ENCODE results near the gene CLEC4M. TPM values are rescaled to one million over a fixed set of nuclear protein-coding genes. Genes with fewer than 3 reads are reported as not detected.
A peak's percentile ranks its signal among the peaks of the same experiment; 100 is the strongest.

CLEC4M gene
- total and polyA plus RNA-seq, 9 donors: 0.65 to 19.8 (median 3.6) TPM

DNA sequence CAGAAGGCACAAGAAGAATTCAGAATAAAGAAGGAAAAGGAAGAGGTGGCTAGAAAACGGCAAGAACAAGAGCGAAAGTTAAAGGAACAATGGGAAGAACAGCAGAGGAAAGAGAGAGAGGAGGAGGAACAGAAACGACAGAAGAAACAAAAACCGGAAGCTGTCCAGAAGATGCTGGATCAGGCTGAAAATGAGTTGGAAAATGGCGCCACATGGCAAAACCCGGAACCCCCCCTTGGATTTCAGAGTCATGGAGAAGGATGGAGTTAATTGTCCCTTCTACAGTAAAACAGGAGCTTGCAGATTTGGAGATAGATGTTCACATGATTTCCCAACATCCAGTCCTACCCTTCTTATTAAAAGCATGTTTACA, 22.4 kb upstream of the CLEC4M start:
- Histone ChIP-seq H3K27ac (no peak overlapping the region), H3K9me3 (no peaks in the 10 kb centered on the region), H3K4me1 (ENCODE audit: insufficient read depth) (no peaks in the 10 kb centered on the region), H3K27me3 (no peaks in the 10 kb centered on the region), H3K4me3 (no peak overlapping the region), H3K36me3 (no peaks in the 10 kb centered on the region)
- TF ChIP-seq, protein P1, sequence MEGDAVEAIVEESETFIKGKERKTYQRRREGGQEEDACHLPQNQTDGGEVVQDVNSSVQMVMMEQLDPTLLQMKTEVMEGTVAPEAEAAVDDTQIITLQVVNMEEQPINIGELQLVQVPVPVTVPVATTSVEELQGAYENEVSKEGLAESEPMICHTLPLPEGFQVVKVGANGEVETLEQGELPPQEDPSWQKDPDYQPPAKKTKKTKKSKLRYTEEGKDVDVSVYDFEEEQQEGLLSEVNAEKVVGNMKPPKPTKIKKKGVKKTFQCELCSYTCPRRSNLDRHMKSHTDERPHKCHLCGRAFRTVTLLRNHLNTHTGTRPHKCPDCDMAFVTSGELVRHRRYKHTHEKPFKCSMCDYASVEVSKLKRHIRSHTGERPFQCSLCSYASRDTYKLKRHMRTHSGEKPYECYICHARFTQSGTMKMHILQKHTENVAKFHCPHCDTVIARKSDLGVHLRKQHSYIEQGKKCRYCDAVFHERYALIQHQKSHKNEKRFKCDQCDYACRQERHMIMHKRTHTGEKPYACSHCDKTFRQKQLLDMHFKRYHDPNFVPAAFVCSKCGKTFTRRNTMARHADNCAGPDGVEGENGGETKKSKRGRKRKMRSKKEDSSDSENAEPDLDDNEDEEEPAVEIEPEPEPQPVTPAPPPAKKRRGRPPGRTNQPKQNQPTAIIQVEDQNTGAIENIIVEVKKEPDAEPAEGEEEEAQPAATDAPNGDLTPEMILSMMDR (IDR thresholded peaks at IDR 0.05): no peak
- TF ChIP-seq POLR2A (IDR thresholded peaks at IDR 0.05) (no peak), EP300 (IDR thresholded peaks at IDR 0.05) (no peak)
- intact Hi-C loops (cut with DNase I): no loop called here
- 79 to 87% (median 79%) methylated on average over 6 of the region's 6 CpGs for WGBS, 3 donors
- no peak for DNase-seq

DNA sequence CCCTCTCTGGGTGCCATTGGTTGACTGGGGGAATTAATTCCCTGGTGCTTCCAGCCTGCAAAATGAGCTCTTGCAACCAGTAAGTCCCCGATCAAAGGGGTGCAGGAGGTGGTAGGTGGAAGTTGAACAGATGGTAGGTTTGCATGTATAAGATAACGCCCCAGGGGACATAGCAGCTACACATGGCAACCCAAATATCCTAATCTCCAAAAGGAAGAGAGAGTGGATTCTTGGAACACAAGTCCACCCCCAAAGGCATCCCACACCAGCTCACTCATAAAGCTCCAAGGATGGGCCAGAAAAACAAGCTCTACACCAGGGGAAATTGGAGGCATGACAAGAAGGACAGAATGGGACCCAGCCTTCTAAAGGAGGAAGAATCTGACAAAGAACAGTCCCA, 20.5 kb upstream of the CLEC4M start:
- Histone ChIP-seq H3K4me1 (ENCODE audit: insufficient read depth) (no peaks in the 10 kb centered on the region), H3K9me3 (no peaks in the 10 kb centered on the region), H3K4me3 (no peak overlapping the region), H3K27ac (no peak overlapping the region), H3K36me3 (no peaks in the 10 kb centered on the region), H3K27me3 (no peaks in the 10 kb centered on the region)
- TF ChIP-seq, protein P1 (IDR thresholded peaks at IDR 0.05): no peak
- TF ChIP-seq POLR2A (IDR thresholded peaks at IDR 0.05) (no peak), EP300 (IDR thresholded peaks at IDR 0.05) (no peak)
- intact Hi-C loops (cut with DNase I): no loop called here
- WGBS, 3 donors: 70 to 83% (median 73%) methylated on average over 2 of the region's 2 CpGs
- peak in 1 of 5 donors; percentile 3 for DNase-seq

GRCh38 chr19:7742991-7743390, 20.1 kb upstream of the CLEC4M start:
- intact Hi-C loops (cut with DNase I): no loop called here
- H3K27ac ChIP-seq: no peak overlapping the region
- H3K36me3 ChIP-seq: no peaks in the 10 kb centered on the region
- 43 to 59% (median 53%) methylated on average over 11 of the region's 11 CpGs for WGBS, 3 donors
- no peaks in the 10 kb centered on the region for H3K9me3 ChIP-seq
- H3K27me3 ChIP-seq: no peaks in the 10 kb centered on the region
- H3K4me3 ChIP-seq: no peak overlapping the region
- no peak for TF ChIP-seq POLR2A (IDR thresholded peaks at IDR 0.05)
- no peak for TF ChIP-seq EP300 (IDR thresholded peaks at IDR 0.05)
- TF ChIP-seq, protein P1 (IDR thresholded peaks at IDR 0.05): no peak
- H3K4me1 ChIP-seq (ENCODE audit: insufficient read depth): no peaks in the 10 kb centered on the region
- no peak for DNase-seq

GRCh38 chr19:7743425-7743841, 19.6 kb upstream of the CLEC4M start:
- H3K9me3 ChIP-seq: no peaks in the 10 kb centered on the region
- 40 to 66% (median 53%) methylated on average over 2 of the region's 2 CpGs for WGBS, 3 donors
- H3K27me3 ChIP-seq: no peaks in the 10 kb centered on the region
- H3K4me1 ChIP-seq (ENCODE audit: insufficient read depth): no peaks in the 10 kb centered on the region
- peak in 1 of 5 donors; percentile 31 for DNase-seq
- H3K27ac ChIP-seq: no peak overlapping the region
- intact Hi-C loops (cut with DNase I): no loop called here
- H3K4me3 ChIP-seq: no peak overlapping the region
- TF ChIP-seq POLR2A (IDR thresholded peaks at IDR 0.05) (no peak), EP300 (IDR thresholded peaks at IDR 0.05) (no peak)
- TF ChIP-seq, protein P1 (IDR thresholded peaks at IDR 0.05): no peak
- no peaks in the 10 kb centered on the region for H3K36me3 ChIP-seq

Measured in ovary (tissue), 9 donors.